DMS 273 treated with DMSO at 0.1 percent for 48 hours (cell line): ENCODE data around the gene ACAD8.

Experiments used
- DNase-seq: peaks from one replicate; lab custom pipeline; 2025; lab: John Stamatoyannopoulos, UW

The ACAD8 gene

GRCh38 chr11:134253188-134253993, at the start of gene ACAD8, which contains the start of gene THYN1:
ACAD8 (plus strand) TSS chr11:134253568; CDS start chr11:134253601, 33 bp downstream.
THYN1 (minus strand) TSS chr11:134253352; CDS start chr11:134252882, 470 bp downstream.
- peak; percentile 86 for DNase-seq

- no peak for DNase-seq
Measured at GRCh38 chr11:134205729-134206128, 47.6 kb upstream of the ACAD8 start.

GRCh38 chr11:134206185-134206584, 47.2 kb upstream of the ACAD8 start:
- DNase-seq: no peak

GRCh38 chr11:134207538-134208239, 45.7 kb upstream of the ACAD8 start:
- DNase-seq: no peak

- no peak for DNase-seq
Measured at GRCh38 chr11:134215836-134216235, 37.5 kb upstream of the ACAD8 start.

GRCh38 chr11:134216816-134217215, 36.6 kb upstream of the ACAD8 start:
- no peak for DNase-seq

- no peak for DNase-seq
Measured at GRCh38 chr11:134223121-134223520, 30.2 kb upstream of the ACAD8 start.

GRCh38 chr11:134223836-134224709, 29.3 kb upstream of the ACAD8 start, which contains the start of the genes NCAPD3 and VPS26B:
NCAPD3 (minus strand) TSS chr11:134223967; CDS start chr11:134223926, 41 bp downstream.
VPS26B (plus strand) TSS chr11:134224671; CDS start chr11:134225123, 452 bp downstream.
- peak; percentile 84 for DNase-seq

- DNase-seq: no peak
Measured at GRCh38 chr11:134224710-134225664, 28.4 kb upstream of the ACAD8 start.

- no peak for DNase-seq
Measured at GRCh38 chr11:134226806-134227325, 26.5 kb upstream of the ACAD8 start.

- DNase-seq: no peak
Measured at GRCh38 chr11:134228625-134229024, 24.7 kb upstream of the ACAD8 start.

- DNase-seq: no peak
Measured at GRCh38 chr11:134229126-134229790, 24.1 kb upstream of the ACAD8 start.

GRCh38 chr11:134230339-134230738, 23.0 kb upstream of the ACAD8 start:
- no peak for DNase-seq

- no peak for DNase-seq
Measured at GRCh38 chr11:134231958-134232659, 21.3 kb upstream of the ACAD8 start.

GRCh38 chr11:134233729-134234179, 19.6 kb upstream of the ACAD8 start:
- no peak for DNase-seq

- no peak for DNase-seq
Measured at GRCh38 chr11:134235399-134235798, 18.0 kb upstream of the ACAD8 start.

GRCh38 chr11:134236834-134237556, 16.4 kb upstream of the ACAD8 start:
- no peak for DNase-seq

GRCh38 chr11:134237557-134237922, 15.8 kb upstream of the ACAD8 start:
- no peak for DNase-seq

- no peak for DNase-seq
Measured at GRCh38 chr11:134238956-134239355, 14.4 kb upstream of the ACAD8 start.
